Ishikawa (cell line): ENCODE data around the gene CPA2.

Experiments
- CEBPB ChIP-seq: IDR thresholded peaks from 2 replicates; pipeline ENCODE4 v1.6.1; 2012
- CREB1 ChIP-seq: IDR thresholded peaks from 2 replicates; pipeline ENCODE4 v1.6.1; 2012; ENCODE audit warnings: low read depth
- EGR1 ChIP-seq: IDR thresholded peaks from 2 replicates; pipeline ENCODE4 v1.6.1; 2012
- EP300 ChIP-seq: IDR thresholded peaks from 2 replicates; pipeline ENCODE4 v1.6.1; 2012; ENCODE audit warnings: borderline replicate concordance
- FOXM1 ChIP-seq: IDR thresholded peaks from 2 replicates; pipeline ENCODE4 v1.6.1; 2012; ENCODE audit warnings: low read depth, borderline replicate concordance
- NFIC ChIP-seq: IDR thresholded peaks from 2 replicates; pipeline ENCODE4 v1.6.1; 2012
- RAD21 ChIP-seq: IDR thresholded peaks from 2 replicates; pipeline ENCODE4 v1.6.1; 2012; ENCODE audit warnings: low read depth
- TAF1 ChIP-seq: IDR thresholded peaks from 2 replicates; pipeline ENCODE4 v1.6.1; 2012; ENCODE audit warnings: low read depth, mild to moderate bottlenecking
- TCF12 ChIP-seq: IDR thresholded peaks from 2 replicates; pipeline ENCODE4 v1.6.1; 2012; ENCODE audit warnings: low read depth
- TEAD4 ChIP-seq: IDR thresholded peaks from 2 replicates; pipeline ENCODE4 v1.6.1; 2012
- YY1 ChIP-seq: IDR thresholded peaks from 2 replicates; pipeline ENCODE4 v1.6.1; 2012; ENCODE audit warnings: low read depth
- ZBTB7A ChIP-seq: IDR thresholded peaks from 2 replicates; pipeline ENCODE4 v1.6.1; 2012; ENCODE audit warnings: low read depth
- TF ChIP-seq, protein P1 (sequence below): IDR thresholded peaks from 2 replicates; pipeline ENCODE4 v1.6.1; 2012; ENCODE audit warnings: low read depth, mild to moderate bottlenecking
- TF ChIP-seq, protein P2 (sequence below): IDR thresholded peaks from 2 replicates; pipeline ENCODE4 v1.6.1; 2012
- TF ChIP-seq, protein P3 (sequence below): IDR thresholded peaks from 2 replicates; pipeline ENCODE4 v1.6.1; 2012

The CPA2 gene

DNA sequence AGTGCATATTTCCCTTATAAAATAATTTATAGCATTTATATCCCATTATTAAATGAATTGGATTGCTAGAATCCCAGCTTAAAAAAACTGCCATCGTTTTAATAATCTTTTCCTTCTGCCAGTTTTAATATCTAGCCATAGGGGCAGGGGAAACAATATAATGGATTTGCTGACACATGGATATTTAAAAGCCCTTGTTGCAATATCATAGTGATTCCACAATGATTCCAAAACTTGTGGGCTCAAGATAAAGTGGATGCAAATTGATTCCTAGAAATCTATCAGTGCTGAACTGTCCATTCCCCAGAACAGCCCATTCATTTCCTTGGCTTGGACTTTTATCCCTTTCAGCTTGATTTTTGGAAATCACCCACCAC, 2.6 kb downstream of the CPA2 start:
- TF ChIP-seq, protein P1, sequence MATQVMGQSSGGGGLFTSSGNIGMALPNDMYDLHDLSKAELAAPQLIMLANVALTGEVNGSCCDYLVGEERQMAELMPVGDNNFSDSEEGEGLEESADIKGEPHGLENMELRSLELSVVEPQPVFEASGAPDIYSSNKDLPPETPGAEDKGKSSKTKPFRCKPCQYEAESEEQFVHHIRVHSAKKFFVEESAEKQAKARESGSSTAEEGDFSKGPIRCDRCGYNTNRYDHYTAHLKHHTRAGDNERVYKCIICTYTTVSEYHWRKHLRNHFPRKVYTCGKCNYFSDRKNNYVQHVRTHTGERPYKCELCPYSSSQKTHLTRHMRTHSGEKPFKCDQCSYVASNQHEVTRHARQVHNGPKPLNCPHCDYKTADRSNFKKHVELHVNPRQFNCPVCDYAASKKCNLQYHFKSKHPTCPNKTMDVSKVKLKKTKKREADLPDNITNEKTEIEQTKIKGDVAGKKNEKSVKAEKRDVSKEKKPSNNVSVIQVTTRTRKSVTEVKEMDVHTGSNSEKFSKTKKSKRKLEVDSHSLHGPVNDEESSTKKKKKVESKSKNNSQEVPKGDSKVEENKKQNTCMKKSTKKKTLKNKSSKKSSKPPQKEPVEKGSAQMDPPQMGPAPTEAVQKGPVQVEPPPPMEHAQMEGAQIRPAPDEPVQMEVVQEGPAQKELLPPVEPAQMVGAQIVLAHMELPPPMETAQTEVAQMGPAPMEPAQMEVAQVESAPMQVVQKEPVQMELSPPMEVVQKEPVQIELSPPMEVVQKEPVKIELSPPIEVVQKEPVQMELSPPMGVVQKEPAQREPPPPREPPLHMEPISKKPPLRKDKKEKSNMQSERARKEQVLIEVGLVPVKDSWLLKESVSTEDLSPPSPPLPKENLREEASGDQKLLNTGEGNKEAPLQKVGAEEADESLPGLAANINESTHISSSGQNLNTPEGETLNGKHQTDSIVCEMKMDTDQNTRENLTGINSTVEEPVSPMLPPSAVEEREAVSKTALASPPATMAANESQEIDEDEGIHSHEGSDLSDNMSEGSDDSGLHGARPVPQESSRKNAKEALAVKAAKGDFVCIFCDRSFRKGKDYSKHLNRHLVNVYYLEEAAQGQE, result no peak
- TF ChIP-seq EGR1, result no peak
- no peak for TF ChIP-seq FOXM1

DNA sequence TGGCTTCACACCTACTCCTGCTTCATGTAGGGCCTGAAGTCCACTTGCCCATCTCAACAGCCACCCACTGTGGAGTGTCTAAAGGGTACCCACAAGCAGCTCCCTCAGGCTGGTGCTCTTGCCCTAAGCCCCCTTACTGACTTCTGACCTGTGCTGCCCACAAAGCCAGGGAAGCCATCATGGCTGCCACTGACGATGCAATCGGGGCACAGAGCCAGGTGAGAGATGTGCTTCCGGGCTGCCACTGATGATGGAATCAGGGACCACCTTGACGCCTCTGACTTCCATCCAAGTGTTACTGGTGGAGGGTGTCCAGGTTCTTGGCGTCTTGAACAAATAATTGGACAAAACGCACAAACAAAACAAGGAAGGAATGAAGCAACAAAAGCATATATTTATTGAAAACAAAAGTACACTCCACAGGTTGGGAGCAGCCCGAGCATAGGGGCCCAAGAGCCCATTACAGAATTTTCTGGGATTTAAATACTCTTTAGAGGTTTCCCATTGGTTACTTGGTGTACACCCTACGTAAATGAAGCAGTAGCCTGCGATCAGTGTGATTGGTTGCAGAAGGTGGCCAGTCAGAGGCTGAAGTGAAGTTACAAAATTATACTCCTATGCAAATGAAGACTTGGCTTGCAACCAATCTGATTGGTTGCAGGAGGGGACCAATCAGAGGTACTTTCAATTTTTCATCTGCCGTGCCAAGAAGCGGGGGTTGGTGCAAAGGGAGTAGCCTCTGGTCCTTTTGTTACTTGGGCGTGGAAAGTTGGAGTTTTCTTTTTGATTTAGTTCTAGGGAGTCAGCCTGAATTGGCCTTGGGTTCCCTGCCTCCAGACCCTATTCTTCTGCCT, 4.5 kb downstream of the CPA2 start:
- no peak for TF ChIP-seq TAF1
- TF ChIP-seq EP300, result no peak

DNA sequence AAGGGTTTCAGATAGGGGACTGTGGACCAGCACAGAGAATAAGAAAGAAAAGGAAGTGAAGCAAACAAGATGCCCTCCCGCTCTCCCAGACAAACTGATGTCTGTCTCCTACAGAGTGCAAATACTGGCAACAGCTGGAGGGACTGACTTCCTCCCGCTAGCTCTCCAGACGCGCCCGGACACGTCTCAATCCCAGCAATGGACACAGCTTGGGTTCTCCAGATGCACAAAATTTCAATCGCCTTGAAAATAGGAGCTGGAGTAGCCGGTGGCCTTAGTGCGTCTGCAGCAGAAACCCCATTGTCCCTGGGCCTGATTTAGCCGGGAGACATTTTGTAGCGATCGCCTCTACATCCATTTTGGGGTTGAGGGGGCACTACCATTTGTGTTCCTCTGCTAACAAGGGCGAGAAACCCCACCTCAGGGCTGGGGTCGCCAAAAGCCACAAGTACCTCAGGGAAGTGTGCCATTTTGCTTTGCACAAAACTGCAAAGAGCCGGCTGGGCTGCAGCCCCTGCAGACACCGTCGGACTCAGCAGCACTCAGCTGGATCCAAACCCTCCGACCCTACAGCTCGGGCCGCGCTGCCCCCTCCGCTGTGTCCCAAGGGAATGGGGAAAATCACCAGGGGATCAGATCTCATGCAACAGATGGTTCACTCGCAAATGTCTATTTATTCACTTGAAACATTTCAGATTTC, 5.9 kb downstream of the CPA2 start:
- no peak for TF ChIP-seq ZBTB7A
- TF ChIP-seq, protein P1, result no peak
- TF ChIP-seq TAF1, result no peak
- no peak for TF ChIP-seq EP300
- TF ChIP-seq, protein P2, sequence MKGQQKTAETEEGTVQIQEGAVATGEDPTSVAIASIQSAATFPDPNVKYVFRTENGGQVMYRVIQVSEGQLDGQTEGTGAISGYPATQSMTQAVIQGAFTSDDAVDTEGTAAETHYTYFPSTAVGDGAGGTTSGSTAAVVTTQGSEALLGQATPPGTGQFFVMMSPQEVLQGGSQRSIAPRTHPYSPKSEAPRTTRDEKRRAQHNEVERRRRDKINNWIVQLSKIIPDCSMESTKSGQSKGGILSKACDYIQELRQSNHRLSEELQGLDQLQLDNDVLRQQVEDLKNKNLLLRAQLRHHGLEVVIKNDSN, result no peak

DNA sequence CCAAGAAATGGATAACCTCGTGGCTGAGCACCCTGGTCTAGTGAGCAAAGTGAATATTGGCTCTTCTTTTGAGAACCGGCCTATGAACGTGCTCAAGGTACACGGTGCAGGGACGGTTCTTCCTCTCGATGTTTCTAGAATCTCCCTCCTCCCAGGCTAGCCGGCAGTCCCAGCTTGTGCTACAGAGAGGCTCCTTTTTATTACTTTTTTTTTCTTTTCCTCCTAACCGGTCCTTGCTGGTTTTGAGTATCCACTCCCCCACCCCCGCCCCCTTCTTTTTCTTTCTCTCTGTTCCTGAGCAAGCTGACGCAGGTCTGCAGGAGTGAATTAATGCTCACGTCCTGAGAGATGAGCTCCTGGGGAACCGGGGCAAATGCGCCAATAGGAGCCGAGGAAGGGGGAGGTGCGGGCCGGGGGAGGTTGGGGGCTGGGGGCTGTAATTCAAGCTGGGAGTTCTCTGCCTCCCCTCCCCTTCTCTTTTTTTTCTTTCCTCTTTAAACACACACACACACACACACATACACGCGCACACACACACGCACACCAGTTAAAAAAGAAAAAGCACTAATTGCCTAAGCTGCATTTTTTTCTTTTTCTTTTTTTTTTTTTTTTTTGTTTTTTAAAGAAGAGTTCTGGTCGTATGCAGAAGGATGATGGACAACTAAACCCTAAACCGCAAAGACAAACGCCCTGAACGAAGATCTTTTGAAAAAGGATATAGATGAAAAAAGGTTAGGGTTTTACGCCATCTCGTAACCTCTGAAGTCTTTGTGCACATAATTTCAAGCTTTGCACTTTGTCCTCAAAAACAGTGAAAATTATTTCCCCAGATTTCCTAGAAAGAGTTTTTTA, 6.6 kb downstream of the CPA2 start:
- TF ChIP-seq ZBTB7A, result no peak
- TF ChIP-seq EGR1, result no peak
- TF ChIP-seq FOXM1, result no peak
- TF ChIP-seq TEAD4, result no peak
- TF ChIP-seq TCF12, result no peak
- TF ChIP-seq, protein P2, result no peak
- TF ChIP-seq CREB1, result no peak
- no peak for TF ChIP-seq RAD21
- TF ChIP-seq EP300, result no peak
- TF ChIP-seq, protein P3, sequence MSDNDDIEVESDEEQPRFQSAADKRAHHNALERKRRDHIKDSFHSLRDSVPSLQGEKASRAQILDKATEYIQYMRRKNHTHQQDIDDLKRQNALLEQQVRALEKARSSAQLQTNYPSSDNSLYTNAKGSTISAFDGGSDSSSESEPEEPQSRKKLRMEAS, result no peak
- no peak for TF ChIP-seq TAF1
- TF ChIP-seq, protein P1, result no peak
- TF ChIP-seq YY1, result no peak

DNA sequence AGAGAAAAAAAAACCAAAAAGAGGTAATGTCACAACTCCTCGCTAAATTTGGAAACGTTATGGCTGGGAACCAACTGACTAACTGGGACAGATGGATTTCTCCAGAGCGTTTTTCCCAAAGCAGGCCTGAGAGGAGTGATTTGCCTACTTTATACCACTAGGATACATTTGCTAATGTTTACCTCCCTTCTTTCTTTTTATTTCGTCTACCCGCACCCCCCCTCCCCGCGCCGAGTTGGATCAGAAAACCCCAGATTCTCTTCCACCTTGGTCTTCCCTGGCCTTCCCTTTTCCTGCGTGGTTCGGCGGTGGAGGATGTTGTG, 7.2 kb downstream of the CPA2 start:
- TF ChIP-seq, protein P3, result no peak
- TF ChIP-seq TEAD4 (no peak), EGR1 (no peak), NFIC (no peak), RAD21 (no peak), CEBPB (no peak), TAF1 (no peak), ZBTB7A (no peak), FOXM1 (no peak), TCF12 (no peak), EP300 (no peak), YY1 (no peak), CREB1 (no peak)
- TF ChIP-seq, protein P2, result no peak
- TF ChIP-seq, protein P1, result no peak
